ENCODE data around the gene RIT1.

- no peak for TF ChIP-seq CTCF (IDR thresholded peaks at IDR 0.05 in 4 of 5, conservative IDR thresholded peaks at IDR 0.05 in 1 of 5)
- no peak for TF ChIP-seq POLR2A (IDR thresholded peaks at IDR 0.05)
Observed at GRCh38 chr1:155858800-155859233, 52.3 kb downstream of the RIT1 start.
